ENCODE results near the gene ACSF3.

Gene ACSF3

GRCh38 chr16:89104303-89104702 is 10.7 kb downstream of the ACSF3 start:
- Histone ChIP-seq H3K27me3 (ENCODE audit: control insufficient read depth, insufficient read depth, low read length) (no peaks in the 10 kb centered on the region), H3K36me3 (ENCODE audit: control insufficient read depth, insufficient read depth, low read length) (peaks cover 29% of the 10 kb centered on the region), H3K4me1 (ENCODE audit: control insufficient read depth, insufficient read depth, low read length) (no peaks in the 10 kb centered on the region), H3K4me3 (ENCODE audit: low read length) (no peak overlapping the region), H3K27ac (ENCODE audit: low read depth, low read length) (no peak overlapping the region), H3K9ac (ENCODE audit: low read length) (no peak overlapping the region)

GRCh38 chr16:89104930-89105571 is 11.4 kb downstream of the ACSF3 start:
- Histone ChIP-seq H3K36me3 (ENCODE audit: control insufficient read depth, insufficient read depth, low read length) (peaks cover 29% of the 10 kb centered on the region), H3K27me3 (ENCODE audit: control insufficient read depth, insufficient read depth, low read length) (no peaks in the 10 kb centered on the region), H3K27ac (ENCODE audit: low read depth, low read length) (no peak overlapping the region), H3K4me1 (ENCODE audit: control insufficient read depth, insufficient read depth, low read length) (no peaks in the 10 kb centered on the region), H3K9ac (ENCODE audit: low read length) (no peak overlapping the region), H3K4me3 (ENCODE audit: low read length) (no peak overlapping the region)

- H3K36me3 ChIP-seq (ENCODE audit: control insufficient read depth, insufficient read depth, low read length), result peaks cover 34% of the 10 kb centered on the region
- no peak overlapping the region for H3K9ac ChIP-seq (ENCODE audit: low read length)
- no peak overlapping the region for H3K4me3 ChIP-seq (ENCODE audit: low read length)
- H3K4me1 ChIP-seq (ENCODE audit: control insufficient read depth, insufficient read depth, low read length), result no peaks in the 10 kb centered on the region
- H3K27ac ChIP-seq (ENCODE audit: low read depth, low read length), result no peak overlapping the region
- no peaks in the 10 kb centered on the region for H3K27me3 ChIP-seq (ENCODE audit: control insufficient read depth, insufficient read depth, low read length)
Measured at GRCh38 chr16:89105599-89106151, 12.0 kb downstream of the ACSF3 start.

- Histone ChIP-seq H3K27ac (ENCODE audit: low read depth, low read length) (no peak overlapping the region), H3K4me3 (ENCODE audit: low read length) (no peak overlapping the region), H3K27me3 (ENCODE audit: control insufficient read depth, insufficient read depth, low read length) (no peaks in the 10 kb centered on the region), H3K36me3 (ENCODE audit: control insufficient read depth, insufficient read depth, low read length) (peaks cover 33% of the 10 kb centered on the region), H3K4me1 (ENCODE audit: control insufficient read depth, insufficient read depth, low read length) (no peaks in the 10 kb centered on the region), H3K9ac (ENCODE audit: low read length) (no peak overlapping the region)
Measured at GRCh38 chr16:89106533-89107202, 13.0 kb downstream of the ACSF3 start.

GRCh38 chr16:89107203-89107582 is 13.5 kb downstream of the ACSF3 start:
- Histone ChIP-seq H3K27ac (ENCODE audit: low read depth, low read length) (no peak overlapping the region), H3K4me3 (ENCODE audit: low read length) (no peak overlapping the region), H3K4me1 (ENCODE audit: control insufficient read depth, insufficient read depth, low read length) (no peaks in the 10 kb centered on the region), H3K27me3 (ENCODE audit: control insufficient read depth, insufficient read depth, low read length) (no peaks in the 10 kb centered on the region), H3K9ac (ENCODE audit: low read length) (no peak overlapping the region), H3K36me3 (ENCODE audit: control insufficient read depth, insufficient read depth, low read length) (peaks cover 38% of the 10 kb centered on the region)

GRCh38 chr16:89108416-89108815 is 14.8 kb downstream of the ACSF3 start:
- Histone ChIP-seq H3K9ac (ENCODE audit: low read length) (no peak overlapping the region), H3K36me3 (ENCODE audit: control insufficient read depth, insufficient read depth, low read length) (peaks cover 44% of the 10 kb centered on the region), H3K4me1 (ENCODE audit: control insufficient read depth, insufficient read depth, low read length) (no peaks in the 10 kb centered on the region), H3K4me3 (ENCODE audit: low read length) (no peak overlapping the region), H3K27ac (ENCODE audit: low read depth, low read length) (no peak overlapping the region), H3K27me3 (ENCODE audit: control insufficient read depth, insufficient read depth, low read length) (no peaks in the 10 kb centered on the region)

- Histone ChIP-seq H3K27ac (ENCODE audit: low read depth, low read length) (no peak overlapping the region), H3K27me3 (ENCODE audit: control insufficient read depth, insufficient read depth, low read length) (no peaks in the 10 kb centered on the region), H3K36me3 (ENCODE audit: control insufficient read depth, insufficient read depth, low read length) (peaks cover 37% of the 10 kb centered on the region), H3K4me1 (ENCODE audit: control insufficient read depth, insufficient read depth, low read length) (no peaks in the 10 kb centered on the region), H3K9ac (ENCODE audit: low read length) (no peak overlapping the region), H3K4me3 (ENCODE audit: low read length) (no peak overlapping the region)
Measured at GRCh38 chr16:89110641-89111040, 17.0 kb downstream of the ACSF3 start.

GRCh38 chr16:89111263-89111662 is 17.6 kb downstream of the ACSF3 start:
- no peaks in the 10 kb centered on the region for H3K4me1 ChIP-seq (ENCODE audit: control insufficient read depth, insufficient read depth, low read length)
- H3K4me3 ChIP-seq (ENCODE audit: low read length), result no peak overlapping the region
- peaks cover 37% of the 10 kb centered on the region for H3K36me3 ChIP-seq (ENCODE audit: control insufficient read depth, insufficient read depth, low read length)
- H3K9ac ChIP-seq (ENCODE audit: low read length), result no peak overlapping the region
- no peak overlapping the region for H3K27ac ChIP-seq (ENCODE audit: low read depth, low read length)
- no peaks in the 10 kb centered on the region for H3K27me3 ChIP-seq (ENCODE audit: control insufficient read depth, insufficient read depth, low read length)

- peaks cover 32% of the 10 kb centered on the region for H3K36me3 ChIP-seq (ENCODE audit: control insufficient read depth, insufficient read depth, low read length)
- H3K4me3 ChIP-seq (ENCODE audit: low read length), result no peak overlapping the region
- no peaks in the 10 kb centered on the region for H3K27me3 ChIP-seq (ENCODE audit: control insufficient read depth, insufficient read depth, low read length)
- no peak overlapping the region for H3K27ac ChIP-seq (ENCODE audit: low read depth, low read length)
- no peak overlapping the region for H3K9ac ChIP-seq (ENCODE audit: low read length)
- no peaks in the 10 kb centered on the region for H3K4me1 ChIP-seq (ENCODE audit: control insufficient read depth, insufficient read depth, low read length)
Measured at GRCh38 chr16:89112377-89113151, 18.9 kb downstream of the ACSF3 start.

GRCh38 chr16:89113152-89113547 is 19.5 kb downstream of the ACSF3 start:
- peaks cover 29% of the 10 kb centered on the region for H3K36me3 ChIP-seq (ENCODE audit: control insufficient read depth, insufficient read depth, low read length)

GRCh38 chr16:89113661-89114060 is 20.0 kb downstream of the ACSF3 start:
- Histone ChIP-seq H3K4me3 (ENCODE audit: low read length) (no peak overlapping the region), H3K4me1 (ENCODE audit: control insufficient read depth, insufficient read depth, low read length) (no peaks in the 10 kb centered on the region), H3K36me3 (ENCODE audit: control insufficient read depth, insufficient read depth, low read length) (peaks cover 31% of the 10 kb centered on the region), H3K27ac (ENCODE audit: low read depth, low read length) (no peak overlapping the region), H3K27me3 (ENCODE audit: control insufficient read depth, insufficient read depth, low read length) (no peaks in the 10 kb centered on the region), H3K9ac (ENCODE audit: low read length) (no peak overlapping the region)

More at GRCh38 chr16:89113152-89113547, 19.5 kb downstream of the ACSF3 start:
- Histone ChIP-seq H3K4me1 (ENCODE audit: control insufficient read depth, insufficient read depth, low read length) (no peaks in the 10 kb centered on the region), H3K4me3 (ENCODE audit: low read length) (no peak overlapping the region), H3K27ac (ENCODE audit: low read depth, low read length) (no peak overlapping the region), H3K27me3 (ENCODE audit: control insufficient read depth, insufficient read depth, low read length) (no peaks in the 10 kb centered on the region), H3K9ac (ENCODE audit: low read length) (no peak overlapping the region)

GRCh38 chr16:89114159-89114981 is 20.7 kb downstream of the ACSF3 start:
- H3K27me3 ChIP-seq (ENCODE audit: control insufficient read depth, insufficient read depth, low read length), result no peaks in the 10 kb centered on the region
- H3K4me1 ChIP-seq (ENCODE audit: control insufficient read depth, insufficient read depth, low read length), result no peaks in the 10 kb centered on the region
- peaks cover 31% of the 10 kb centered on the region for H3K36me3 ChIP-seq (ENCODE audit: control insufficient read depth, insufficient read depth, low read length)
- no peak overlapping the region for H3K9ac ChIP-seq (ENCODE audit: low read length)
- H3K27ac ChIP-seq (ENCODE audit: low read depth, low read length), result no peak overlapping the region
- peak overlapping the region; percentile 6 for H3K4me3 ChIP-seq (ENCODE audit: low read length)
